Ishikawa (cell line): ENCODE measurements around the gene SYT15.

Experiments used
- CEBPB ChIP-seq: IDR thresholded peaks from 2 replicates; pipeline ENCODE4 v1.6.1; 2012
- CREB1 ChIP-seq: IDR thresholded peaks from 2 replicates; pipeline ENCODE4 v1.6.1; 2012; ENCODE audit warnings: low read depth
- EGR1 ChIP-seq: IDR thresholded peaks from 2 replicates; pipeline ENCODE4 v1.6.1; 2012
- EP300 ChIP-seq: IDR thresholded peaks from 2 replicates; pipeline ENCODE4 v1.6.1; 2012; ENCODE audit warnings: borderline replicate concordance
- FOXM1 ChIP-seq: IDR thresholded peaks from 2 replicates; pipeline ENCODE4 v1.6.1; 2012; ENCODE audit warnings: low read depth, borderline replicate concordance
- MAX ChIP-seq: IDR thresholded peaks from 2 replicates; pipeline ENCODE4 v1.6.1; 2012
- NFIC ChIP-seq: IDR thresholded peaks from 2 replicates; pipeline ENCODE4 v1.6.1; 2012
- RAD21 ChIP-seq: IDR thresholded peaks from 2 replicates; pipeline ENCODE4 v1.6.1; 2012; ENCODE audit warnings: low read depth
- TAF1 ChIP-seq: IDR thresholded peaks from 2 replicates; pipeline ENCODE4 v1.6.1; 2012; ENCODE audit warnings: low read depth, mild to moderate bottlenecking
- TCF12 ChIP-seq: IDR thresholded peaks from 2 replicates; pipeline ENCODE4 v1.6.1; 2012; ENCODE audit warnings: low read depth
- TEAD4 ChIP-seq: IDR thresholded peaks from 2 replicates; pipeline ENCODE4 v1.6.1; 2012
- YY1 ChIP-seq: IDR thresholded peaks from 2 replicates; pipeline ENCODE4 v1.6.1; 2012; ENCODE audit warnings: low read depth
- ZBTB7A ChIP-seq: IDR thresholded peaks from 2 replicates; pipeline ENCODE4 v1.6.1; 2012; ENCODE audit warnings: low read depth
- TF ChIP-seq, protein P1 (sequence below): IDR thresholded peaks from 2 replicates; pipeline ENCODE4 v1.6.1; 2012
- TF ChIP-seq, protein P2 (sequence below): IDR thresholded peaks from 2 replicates; pipeline ENCODE4 v1.6.1; 2012; ENCODE audit warnings: low read depth, mild to moderate bottlenecking

SYT15 gene

GRCh38 chr10:46556515-46557318, 22.2 kb upstream of the SYT15 start, which contains the start of gene GPRIN2:
GPRIN2 (minus strand) TSS chr10:46556658; CDS start chr10:46550736, 5,922 bp downstream.
- no peak for TF ChIP-seq NFIC
- TF ChIP-seq ZBTB7A: peak; percentile 88
- 0 out of 2 replicates have a peak, but pooled peaks have one; percentile 47 for TF ChIP-seq YY1

DNA sequence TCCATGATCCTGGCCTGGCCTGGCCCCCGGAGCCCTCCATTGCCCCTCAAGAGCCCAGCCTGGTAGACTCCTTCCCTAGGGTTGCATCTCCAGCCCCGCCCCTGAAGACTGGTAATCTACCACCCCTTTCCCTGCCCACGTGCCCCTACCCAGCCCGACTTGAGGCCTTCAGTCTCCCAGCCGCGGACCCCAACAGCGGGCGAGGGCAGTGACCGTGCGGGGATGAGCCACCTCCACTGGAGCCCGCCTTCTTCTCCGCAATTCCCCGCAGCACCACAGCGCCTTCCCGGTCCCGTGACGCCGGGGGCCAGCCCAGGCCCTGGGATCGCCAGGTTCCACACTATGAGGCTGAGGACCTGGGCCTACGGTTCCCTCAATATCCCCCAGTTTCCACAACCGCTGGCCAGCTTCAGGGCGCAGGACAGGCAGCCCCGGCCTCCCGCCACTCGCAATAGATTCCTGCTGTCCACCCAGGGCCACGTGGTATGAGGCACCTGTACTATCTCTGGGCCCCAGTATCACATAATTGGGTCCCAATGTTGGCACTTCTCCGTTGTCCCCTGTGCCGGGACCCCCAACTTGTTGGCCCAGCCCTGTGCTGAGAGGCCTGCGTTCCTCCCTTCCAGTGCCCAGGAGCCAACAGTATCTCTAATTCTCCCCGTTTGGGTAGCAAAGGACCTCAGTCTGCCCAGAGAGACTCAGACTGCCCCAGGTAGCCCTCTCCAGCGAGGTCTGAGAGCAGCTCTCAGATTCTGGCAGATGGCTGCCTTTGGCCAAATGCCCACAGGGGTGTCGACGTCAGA, 21.4 kb upstream of the SYT15 start:
- TF ChIP-seq EP300: no peak
- TF ChIP-seq YY1: no peak
- no peak for TF ChIP-seq TEAD4
- TF ChIP-seq TCF12: no peak
- no peak for TF ChIP-seq CREB1
- no peak for TF ChIP-seq CEBPB
- no peak for TF ChIP-seq TAF1
- TF ChIP-seq NFIC: no peak
- TF ChIP-seq, protein P1, sequence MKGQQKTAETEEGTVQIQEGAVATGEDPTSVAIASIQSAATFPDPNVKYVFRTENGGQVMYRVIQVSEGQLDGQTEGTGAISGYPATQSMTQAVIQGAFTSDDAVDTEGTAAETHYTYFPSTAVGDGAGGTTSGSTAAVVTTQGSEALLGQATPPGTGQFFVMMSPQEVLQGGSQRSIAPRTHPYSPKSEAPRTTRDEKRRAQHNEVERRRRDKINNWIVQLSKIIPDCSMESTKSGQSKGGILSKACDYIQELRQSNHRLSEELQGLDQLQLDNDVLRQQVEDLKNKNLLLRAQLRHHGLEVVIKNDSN: no peak
- TF ChIP-seq FOXM1: no peak
- no peak for TF ChIP-seq RAD21
- TF ChIP-seq ZBTB7A: no peak
- TF ChIP-seq EGR1: no peak
- no peak for TF ChIP-seq MAX
- TF ChIP-seq, protein P2, sequence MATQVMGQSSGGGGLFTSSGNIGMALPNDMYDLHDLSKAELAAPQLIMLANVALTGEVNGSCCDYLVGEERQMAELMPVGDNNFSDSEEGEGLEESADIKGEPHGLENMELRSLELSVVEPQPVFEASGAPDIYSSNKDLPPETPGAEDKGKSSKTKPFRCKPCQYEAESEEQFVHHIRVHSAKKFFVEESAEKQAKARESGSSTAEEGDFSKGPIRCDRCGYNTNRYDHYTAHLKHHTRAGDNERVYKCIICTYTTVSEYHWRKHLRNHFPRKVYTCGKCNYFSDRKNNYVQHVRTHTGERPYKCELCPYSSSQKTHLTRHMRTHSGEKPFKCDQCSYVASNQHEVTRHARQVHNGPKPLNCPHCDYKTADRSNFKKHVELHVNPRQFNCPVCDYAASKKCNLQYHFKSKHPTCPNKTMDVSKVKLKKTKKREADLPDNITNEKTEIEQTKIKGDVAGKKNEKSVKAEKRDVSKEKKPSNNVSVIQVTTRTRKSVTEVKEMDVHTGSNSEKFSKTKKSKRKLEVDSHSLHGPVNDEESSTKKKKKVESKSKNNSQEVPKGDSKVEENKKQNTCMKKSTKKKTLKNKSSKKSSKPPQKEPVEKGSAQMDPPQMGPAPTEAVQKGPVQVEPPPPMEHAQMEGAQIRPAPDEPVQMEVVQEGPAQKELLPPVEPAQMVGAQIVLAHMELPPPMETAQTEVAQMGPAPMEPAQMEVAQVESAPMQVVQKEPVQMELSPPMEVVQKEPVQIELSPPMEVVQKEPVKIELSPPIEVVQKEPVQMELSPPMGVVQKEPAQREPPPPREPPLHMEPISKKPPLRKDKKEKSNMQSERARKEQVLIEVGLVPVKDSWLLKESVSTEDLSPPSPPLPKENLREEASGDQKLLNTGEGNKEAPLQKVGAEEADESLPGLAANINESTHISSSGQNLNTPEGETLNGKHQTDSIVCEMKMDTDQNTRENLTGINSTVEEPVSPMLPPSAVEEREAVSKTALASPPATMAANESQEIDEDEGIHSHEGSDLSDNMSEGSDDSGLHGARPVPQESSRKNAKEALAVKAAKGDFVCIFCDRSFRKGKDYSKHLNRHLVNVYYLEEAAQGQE: no peak

GRCh38 chr10:46558122-46558391, 20.9 kb upstream of the SYT15 start:
- TF ChIP-seq NFIC (no peak), TCF12 (no peak), MAX (no peak), TEAD4 (no peak), FOXM1 (no peak), TAF1 (no peak), ZBTB7A (no peak), EP300 (no peak), YY1 (no peak), RAD21 (no peak), EGR1 (no peak)
- TF ChIP-seq, protein P1: no peak
- TF ChIP-seq, protein P2: no peak

GRCh38 chr10:46558392-46559185, 20.3 kb upstream of the SYT15 start:
- TF ChIP-seq, protein P1: no peak
- TF ChIP-seq FOXM1 (no peak), CREB1 (no peak), TEAD4 (no peak), TAF1 (no peak), MAX (no peak), YY1 (no peak), EGR1 (no peak), RAD21 (no peak), TCF12 (no peak)
- TF ChIP-seq, protein P2: no peak
